NAMALWA (cell line): ENCODE results near the gene BRIP1.
"Not testable (repeated sequence)": the region's sequence is repeated elsewhere in the genome, so short reads cannot be mapped to it uniquely, and the experiment has no call there.

Source experiments
- DNase-seq: peaks from one replicate; pipeline ENCODE4 v3.0.0-alpha.2; 2015; ENCODE audit warnings: low spot score

Gene BRIP1

GRCh38 chr17:61862975-61863800, at the start of gene BRIP1:
Gene BRIP1, minus strand, starts transcription at chr17:61863528. Its CDS starts 1,989 bp downstream, at chr17:61861539.
- peak; percentile 97 for DNase-seq

GRCh38 chr17:61908292-61909037, 45.1 kb upstream of the BRIP1 start:
- no peak for DNase-seq

DNA sequence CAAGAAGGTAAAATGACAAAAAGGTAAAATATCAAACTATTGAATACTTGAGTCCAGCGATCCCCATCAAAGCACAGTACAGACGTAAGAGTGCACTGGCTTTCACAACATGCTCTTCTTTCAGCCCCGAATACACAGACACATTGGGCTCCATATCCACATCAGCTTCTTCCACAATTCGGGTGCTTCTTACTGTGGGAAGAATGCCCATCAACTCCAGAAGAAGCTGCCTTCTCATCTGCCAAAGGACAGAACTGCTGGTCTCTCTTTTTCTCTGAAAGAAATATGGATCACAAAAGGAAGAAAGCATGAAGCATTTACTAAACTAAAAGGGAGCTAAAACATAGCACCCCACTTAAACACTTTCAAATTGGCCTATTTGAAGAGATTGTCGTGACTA, 44.0 kb upstream of the BRIP1 start:
- DNase-seq, result no peak

DNA sequence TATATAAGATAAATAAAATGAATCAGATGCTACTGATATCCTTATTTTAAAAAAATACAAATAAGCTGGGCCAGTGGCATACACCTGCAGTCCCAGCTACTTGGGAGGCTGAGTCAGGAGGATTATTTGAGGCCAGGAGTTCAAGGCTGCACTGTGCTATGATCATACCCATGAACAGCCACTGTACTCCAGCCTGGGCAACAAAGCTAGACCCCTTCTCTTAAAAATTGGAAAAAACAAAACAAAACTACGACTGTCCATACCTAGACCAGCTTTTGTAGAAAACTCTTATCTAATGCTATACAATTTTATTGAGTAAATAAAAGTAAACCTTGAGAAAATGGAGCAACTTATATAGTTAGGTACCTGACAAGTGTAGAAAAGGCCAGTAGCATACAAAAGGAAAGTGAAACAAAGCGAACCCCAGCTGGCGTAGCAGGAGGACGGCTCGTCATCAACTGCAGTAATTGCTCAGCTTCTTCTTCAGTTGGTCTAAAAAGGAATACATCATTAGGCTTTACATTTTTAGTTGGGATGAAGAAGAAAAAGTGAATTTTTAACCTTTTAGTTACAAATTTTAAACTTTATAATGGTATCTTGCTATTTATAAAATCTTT, 40.9 kb upstream of the BRIP1 start:
- DNase-seq, result peak; percentile 42

DNA sequence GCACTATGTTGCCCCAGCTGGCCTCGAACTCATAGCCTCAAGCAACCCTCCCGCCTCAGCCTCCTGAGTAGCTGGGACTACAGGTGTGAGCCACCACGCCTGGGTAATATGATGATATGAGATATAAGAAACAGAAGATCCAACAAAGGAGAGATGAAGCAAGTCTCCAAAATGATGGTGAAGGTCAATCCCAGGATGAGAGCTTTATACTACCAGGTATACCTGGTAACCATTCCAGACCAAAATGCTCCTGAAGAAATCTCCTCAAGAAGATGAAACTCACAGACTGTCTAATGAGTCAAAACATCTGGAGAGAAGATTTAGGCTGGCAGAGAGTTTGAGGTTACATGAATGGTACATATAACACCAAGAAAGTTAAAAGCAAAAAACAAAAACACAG, 39.9 kb upstream of the BRIP1 start:
- DNase-seq, result no peak

- DNase-seq, result no peak
Measured at GRCh38 chr17:61897548-61898180, 34.3 kb upstream of the BRIP1 start.

DNA sequence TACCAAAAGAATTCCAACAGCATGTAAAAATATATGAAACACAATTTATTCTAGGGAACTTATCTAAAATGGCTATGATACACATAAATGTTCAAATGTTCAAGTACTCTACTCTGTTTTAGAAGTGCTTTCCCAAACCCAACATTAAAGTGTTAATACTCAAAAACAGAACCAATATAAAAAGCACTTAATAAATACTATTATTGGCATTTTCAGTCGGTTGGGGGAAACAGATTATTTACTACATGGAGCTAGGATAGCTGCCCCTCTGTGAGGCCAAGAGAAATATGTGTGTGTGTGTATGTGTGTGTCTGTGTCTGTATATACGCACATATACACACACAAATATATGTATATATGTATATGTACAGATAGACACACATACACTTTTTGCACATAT, 32.1 kb upstream of the BRIP1 start:
- no peak for DNase-seq

- not testable (repeated sequence) for DNase-seq
Measured at GRCh38 chr17:61894310-61894709, 31.0 kb upstream of the BRIP1 start.

- not testable (repeated sequence) for DNase-seq
Measured at GRCh38 chr17:61887733-61888132, 24.4 kb upstream of the BRIP1 start.

DNA sequence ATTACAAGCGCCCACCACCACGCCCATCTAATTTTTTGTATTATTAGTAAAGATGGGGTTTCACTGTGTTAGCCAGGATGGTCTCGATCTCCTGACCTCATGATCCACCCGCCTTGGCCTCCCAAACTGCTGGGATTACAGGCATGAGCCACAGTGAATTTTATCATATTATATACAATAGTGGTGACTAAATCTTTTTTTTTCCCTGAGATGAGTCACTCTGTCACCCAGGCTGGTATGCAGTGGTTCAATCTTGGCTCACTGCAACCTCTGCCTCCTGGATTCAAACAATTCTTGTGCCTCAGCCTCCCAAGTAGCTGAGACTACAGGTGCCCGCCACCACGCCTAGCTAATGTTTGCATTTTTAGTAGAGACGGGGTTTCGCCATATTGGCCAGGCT, 22.5 kb upstream of the BRIP1 start:
- DNase-seq, result not testable (repeated sequence)

- no peak for DNase-seq
Measured at GRCh38 chr17:61884864-61885263, 21.5 kb upstream of the BRIP1 start.

DNA sequence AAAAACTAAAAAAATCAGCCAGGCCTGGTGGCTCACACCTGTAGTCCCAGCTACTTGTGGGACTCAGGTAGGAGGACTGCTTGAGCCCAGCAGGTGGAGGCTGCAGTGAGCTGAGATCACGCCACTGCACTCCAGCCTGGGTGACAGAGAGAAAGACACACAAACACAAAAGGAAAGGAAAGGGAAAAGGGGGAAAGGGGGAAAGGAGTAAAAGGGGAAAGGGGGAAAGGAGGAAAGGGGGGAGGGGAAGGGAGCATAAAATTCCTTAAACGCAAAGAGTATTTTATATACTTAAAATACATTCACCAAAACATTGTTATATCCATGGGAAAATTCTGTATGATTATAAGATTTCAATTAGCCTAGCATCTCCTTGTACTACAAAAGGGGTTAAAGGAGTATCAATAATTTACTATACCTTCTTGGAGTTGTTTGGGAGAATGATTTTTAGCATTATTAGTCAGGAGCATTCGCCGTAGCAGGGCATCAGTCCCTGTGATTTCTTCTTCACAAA, 17.3 kb upstream of the BRIP1 start:
- no peak for DNase-seq

DNA sequence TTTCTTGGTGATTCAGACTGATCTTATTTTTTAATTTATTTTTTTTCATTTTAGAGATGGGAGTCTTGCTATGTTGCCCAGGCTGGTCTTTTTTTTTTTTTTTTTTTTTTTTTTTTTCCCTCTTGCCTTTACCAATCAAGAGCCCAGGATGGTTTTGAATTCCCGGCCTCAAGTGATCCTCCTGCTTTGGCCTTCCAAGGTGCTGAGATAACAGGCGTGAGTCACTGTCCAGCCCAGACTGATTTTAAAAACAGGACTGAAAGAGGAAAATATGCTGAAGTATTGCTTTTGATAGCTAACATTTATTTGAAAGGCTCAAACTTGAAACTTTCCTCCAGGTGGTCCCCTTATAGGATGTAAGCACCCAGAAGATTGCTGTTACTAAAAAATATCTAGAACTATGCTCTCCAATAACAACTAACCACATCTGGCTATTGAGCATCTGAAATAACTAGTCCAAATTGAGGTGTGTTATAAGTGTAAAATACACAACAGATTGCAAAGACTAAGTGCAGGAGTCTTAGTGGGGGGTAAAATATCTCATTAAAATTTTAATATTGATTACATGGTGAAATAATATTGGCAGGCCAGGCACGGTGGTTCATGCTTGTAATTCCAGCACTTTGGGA, 15.8 kb upstream of the BRIP1 start:
- no peak for DNase-seq

GRCh38 chr17:61878520-61878919, 15.2 kb upstream of the BRIP1 start:
- no peak for DNase-seq

DNA sequence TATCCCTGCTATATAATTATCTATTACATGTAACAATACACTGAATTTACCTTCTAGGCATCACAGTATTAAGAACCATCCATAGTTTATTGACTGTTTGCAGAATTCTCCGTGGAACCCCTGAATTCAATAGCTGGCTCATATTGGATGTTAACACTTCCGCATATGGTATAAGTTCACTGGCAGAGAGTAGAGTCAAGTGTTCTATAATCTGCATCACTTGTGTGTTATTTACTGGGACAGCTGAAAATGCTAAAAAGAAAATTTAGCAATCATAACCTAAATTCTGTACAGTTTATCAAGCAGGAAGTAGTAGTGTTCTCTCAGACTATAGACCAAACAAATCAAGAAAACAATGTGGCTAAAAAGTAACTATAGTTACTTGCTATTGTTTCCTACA, 14.5 kb upstream of the BRIP1 start:
- DNase-seq, result no peak

GRCh38 chr17:61875804-61876203, 12.5 kb upstream of the BRIP1 start:
- no peak for DNase-seq

GRCh38 chr17:61875285-61875684, 12.0 kb upstream of the BRIP1 start:
- DNase-seq, result no peak

- no peak for DNase-seq
Measured at GRCh38 chr17:61874075-61874474, 10.7 kb upstream of the BRIP1 start.

DNA sequence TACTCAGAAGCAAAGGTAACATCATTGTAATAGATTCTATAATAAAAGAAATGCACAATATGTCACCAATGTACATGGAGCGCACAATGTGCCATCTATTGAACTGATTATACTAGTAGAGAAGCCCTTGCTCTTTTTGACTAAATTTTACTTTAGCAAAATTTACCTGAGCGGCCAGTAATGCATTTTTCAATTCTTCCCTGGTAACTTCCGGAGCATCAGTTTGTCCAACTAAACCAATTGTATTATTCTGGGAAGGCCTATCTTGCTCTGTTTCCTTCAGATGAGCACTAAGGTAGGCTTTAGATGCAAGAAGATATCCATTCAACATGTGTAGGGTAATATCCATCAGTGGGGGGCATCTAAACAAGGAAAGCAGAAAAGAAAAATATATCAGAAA, 8.8 kb upstream of the BRIP1 start:
- no peak for DNase-seq

GRCh38 chr17:61869138-61869537, 5.8 kb upstream of the BRIP1 start:
- DNase-seq, result no peak

- DNase-seq, result no peak
Measured at GRCh38 chr17:61868074-61868473, 4.7 kb upstream of the BRIP1 start.

GRCh38 chr17:61867033-61867432, 3.7 kb upstream of the BRIP1 start:
- no peak for DNase-seq
